GM21717 (cell line): ENCODE results near the gene LHPP.

ENCODE experiments used
- ATAC-seq: cut with Tn5 transposase; IDR thresholded peaks from one replicate; pipeline ENCODE4 v1.9.1; 2021; ENCODE audit warnings: mild to moderate bottlenecking, moderate library complexity; ENCODE audit not compliant: unreplicated experiment

Gene LHPP

GRCh38 chr10:124637746-124638145 is 176.1 kb downstream of the LHPP start:
- no peak for ATAC-seq

GRCh38 chr10:124639206-124639605 is 177.6 kb downstream of the LHPP start:
- ATAC-seq: no peak

- no peak for ATAC-seq
These were observed 178.0 kb downstream of the LHPP start for GRCh38 chr10:124639646-124640045.

GRCh38 chr10:124640056-124640455 is 178.4 kb downstream of the LHPP start:
- no peak for ATAC-seq

- peak; percentile 76 for ATAC-seq
These were observed 179.1 kb downstream of the LHPP start for GRCh38 chr10:124640538-124641231.

- peak; percentile 59 for ATAC-seq
These were observed 179.9 kb downstream of the LHPP start for GRCh38 chr10:124641282-124642087.

GRCh38 chr10:124642088-124642710 is 180.6 kb downstream of the LHPP start:
- no peak for ATAC-seq

- no peak for ATAC-seq
These were observed 181.8 kb downstream of the LHPP start for GRCh38 chr10:124643330-124644009.

- ATAC-seq: no peak
These were observed 182.6 kb downstream of the LHPP start for GRCh38 chr10:124644236-124644635.

- ATAC-seq: no peak
These were observed 183.3 kb downstream of the LHPP start for GRCh38 chr10:124644771-124645415.

- no peak for ATAC-seq
These were observed 184.0 kb downstream of the LHPP start for GRCh38 chr10:124645467-124646095.

GRCh38 chr10:124646483-124647352 is 185.1 kb downstream of the LHPP start:
- no peak for ATAC-seq

GRCh38 chr10:124647421-124648130 is 186.0 kb downstream of the LHPP start:
- peak; percentile 77 for ATAC-seq

GRCh38 chr10:124648131-124648475 is 186.5 kb downstream of the LHPP start:
- no peak for ATAC-seq

- ATAC-seq: peak; percentile 35
These were observed 187.1 kb downstream of the LHPP start for GRCh38 chr10:124648738-124649137.

- ATAC-seq: no peak
These were observed 187.6 kb downstream of the LHPP start for GRCh38 chr10:124649214-124649613.

GRCh38 chr10:124650263-124650662 is 188.6 kb downstream of the LHPP start:
- ATAC-seq: no peak

- no peak for ATAC-seq
These were observed 189.3 kb downstream of the LHPP start for GRCh38 chr10:124650820-124651401.
